ENCODE measurements around the gene MRC2. TPM values are rescaled to one million over a fixed set of nuclear protein-coding genes. Genes with fewer than 3 reads are reported as not detected.

The MRC2 gene
- total RNA-seq, 1 donor from 2014 or later, result 361 TPM

- no peak for FAIRE-seq
- peaks cover 13% of the 10 kb centered on the region for H4K20me1 ChIP-seq (ENCODE audit: insufficient read depth, low read length)
- H3K36me3 ChIP-seq (ENCODE audit: insufficient read depth, low read length), result peaks cover 7% of the 10 kb centered on the region
- H3K9ac ChIP-seq (ENCODE audit: low read length), result no peak overlapping the region
- H3K4me2 ChIP-seq (ENCODE audit: low read length), result peak overlapping the region; percentile 48
- Mint-ChIP-seq H3K9me3 (ENCODE audit: unreplicated experiment) (no peaks in the 10 kb centered on the region), H3K27me3 (ENCODE audit: low read depth, unreplicated experiment) (no peaks in the 10 kb centered on the region), H3K4me1 (ENCODE audit: low read depth, unreplicated experiment) (peaks cover 50% of the 10 kb centered on the region), H3K4me3 (ENCODE audit: unreplicated experiment) (no peak overlapping the region), H3K36me3 (ENCODE audit: low read depth, unreplicated experiment) (peaks cover 14% of the 10 kb centered on the region), H3K27ac (ENCODE audit: unreplicated experiment) (peak overlapping the region; percentile 88)
- H3K9me3 ChIP-seq (ENCODE audit: insufficient read depth, low read depth, low read length), result no peaks in the 10 kb centered on the region
- no peaks in the 10 kb centered on the region for H3K79me2 ChIP-seq (ENCODE audit: insufficient read depth, low read length)
- no peak for DNase-seq (ENCODE audit: low read depth)
- H3K27ac ChIP-seq (ENCODE audit: low read depth, low read length), result no peak overlapping the region
- no peak overlapping the region for H3K4me3 ChIP-seq (ENCODE audit: insufficient read depth, low read depth, low read length)
- no peak for TF ChIP-seq CTCF (IDR thresholded peaks at IDR 0.05; ENCODE audit: insufficient read depth, low read depth, low read length)
- no peak for TF ChIP-seq EZH2 (IDR thresholded peaks at IDR 0.05; ENCODE audit: insufficient read depth, low read length)
- H3K27me3 ChIP-seq (ENCODE audit: insufficient read depth, low read length), result no peaks in the 10 kb centered on the region
- H2AFZ ChIP-seq (ENCODE audit: low read depth, low read length), result no peak overlapping the region
- peaks cover 9% of the 10 kb centered on the region for H3K4me1 ChIP-seq (ENCODE audit: insufficient read depth, low read length)
These were observed 9.5 kb upstream of the MRC2 start for GRCh38 chr17:62617894-62618472.

DNA sequence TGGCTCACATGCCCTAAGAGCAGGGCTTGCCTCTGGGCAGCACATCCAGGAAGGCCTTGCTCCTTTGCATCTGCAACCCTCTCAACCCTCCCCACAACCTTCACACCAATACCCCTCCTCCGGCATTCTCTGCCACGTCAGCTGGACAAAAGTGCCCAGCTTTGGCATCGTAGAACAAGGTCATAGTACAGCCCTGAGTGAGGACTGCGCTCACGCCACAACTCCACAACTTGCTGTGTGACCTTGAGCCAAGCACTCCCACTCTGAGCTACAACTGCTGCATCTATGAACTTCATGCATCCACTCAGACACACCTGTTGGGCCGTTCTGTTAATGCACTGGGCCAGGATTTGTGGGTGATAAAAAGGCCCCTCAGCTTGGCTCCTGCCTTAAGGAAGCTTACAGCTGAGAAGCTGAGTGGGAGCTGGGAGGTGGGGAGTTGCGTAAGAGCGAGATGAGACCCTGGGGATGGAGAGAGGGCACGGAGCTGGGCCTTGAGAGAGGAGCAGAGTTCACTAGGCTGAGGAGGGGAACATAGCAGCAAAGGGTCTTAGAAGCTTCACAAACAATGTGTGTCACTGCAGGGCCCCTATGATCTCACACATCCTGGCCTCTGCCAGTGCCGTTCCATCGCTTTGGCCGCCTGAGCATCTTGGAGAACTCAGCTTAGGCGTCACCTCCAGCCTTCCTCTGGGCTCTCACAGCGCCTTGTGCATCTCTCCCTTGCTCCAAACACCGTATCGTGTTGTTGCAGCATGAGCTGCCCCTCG, 8.6 kb upstream of the MRC2 start:
- Histone ChIP-seq H3K36me3 (ENCODE audit: insufficient read depth, low read length) (peaks cover 5% of the 10 kb centered on the region), H4K20me1 (ENCODE audit: insufficient read depth, low read length) (peaks cover 13% of the 10 kb centered on the region), H2AFZ (ENCODE audit: low read depth, low read length) (no peak overlapping the region), H3K27me3 (ENCODE audit: insufficient read depth, low read length) (no peaks in the 10 kb centered on the region), H3K79me2 (ENCODE audit: insufficient read depth, low read length) (no peaks in the 10 kb centered on the region), H3K4me2 (ENCODE audit: low read length) (no peak overlapping the region), H3K9me3 (ENCODE audit: insufficient read depth, low read depth, low read length) (no peaks in the 10 kb centered on the region), H3K27ac (ENCODE audit: low read depth, low read length) (no peak overlapping the region), H3K4me1 (ENCODE audit: insufficient read depth, low read length) (peaks cover 9% of the 10 kb centered on the region), H3K9ac (ENCODE audit: low read length) (no peak overlapping the region), H3K4me3 (ENCODE audit: insufficient read depth, low read depth, low read length) (no peak overlapping the region)
- no peak for DNase-seq (ENCODE audit: low read depth)
- TF ChIP-seq CTCF (IDR thresholded peaks at IDR 0.05; ENCODE audit: insufficient read depth, low read depth, low read length), result no peak
- no peak for TF ChIP-seq EZH2 (IDR thresholded peaks at IDR 0.05; ENCODE audit: insufficient read depth, low read length)
- Mint-ChIP-seq H3K36me3 (ENCODE audit: low read depth, unreplicated experiment) (peaks cover 17% of the 10 kb centered on the region), H3K27me3 (ENCODE audit: low read depth, unreplicated experiment) (no peaks in the 10 kb centered on the region), H3K9me3 (ENCODE audit: unreplicated experiment) (no peaks in the 10 kb centered on the region), H3K4me3 (ENCODE audit: unreplicated experiment) (peak overlapping the region; percentile 22), H3K27ac (ENCODE audit: unreplicated experiment) (no peak overlapping the region), H3K4me1 (ENCODE audit: low read depth, unreplicated experiment) (peaks cover 43% of the 10 kb centered on the region)
- FAIRE-seq, result no peak
